Smooth muscle cell (in vitro differentiated cells): Measurements from ENCODE around the gene MADCAM1. TPM values are rescaled to one million over a fixed set of nuclear protein-coding genes. Genes with fewer than 3 reads are reported as not detected.

Experiments
- DNase-seq: peaks from one replicate; lab custom pipeline; 2025; ENCODE audit not compliant: unreplicated experiment; lab: John Stamatoyannopoulos, UW
- H2AFZ ChIP-seq: fragments of 200-600 bp; sonication (generic); 2 replicates; pipeline ENCODE4 v1.6.0; 2016; ENCODE audit warnings: antibody characterized with exemption, low read depth, mild to moderate bottlenecking
- H3F3A ChIP-seq: fragments of 200-600 bp; sonication (generic); 2 replicates; pipeline ENCODE4 v1.6.0; 2017; ENCODE audit warnings: antibody characterized with exemption, low read depth
- H3K27ac ChIP-seq: fragments of 200-600 bp; sonication (generic); 2 replicates; pipeline ENCODE4 v1.5.1; 2016; ENCODE audit warnings: low read depth, mild to moderate bottlenecking
- H3K27me3 ChIP-seq: fragments of 200-600 bp; sonication (generic); 2 replicates; pipeline ENCODE4 v1.6.1; 2016; ENCODE audit warnings: low read depth, mild to moderate bottlenecking
- H3K36me3 ChIP-seq: fragments of 200-600 bp; sonication (generic); 2 replicates; pipeline ENCODE4 v1.5.1; 2016; ENCODE audit warnings: low read depth
- H3K4me1 ChIP-seq: fragments of 200-600 bp; sonication (generic); 2 replicates; pipeline ENCODE4 v1.5.1; 2016; ENCODE audit warnings: low read depth
- H3K4me2 ChIP-seq: fragments of 200-600 bp; sonication (generic); 2 replicates; pipeline ENCODE4 v1.6.0; 2016; ENCODE audit warnings: mild to moderate bottlenecking
- H3K4me3 ChIP-seq: fragments of 200-600 bp; sonication (generic); 2 replicates; pipeline ENCODE4 v1.5.1; 2016; ENCODE audit warnings: mild to moderate bottlenecking
- H3K79me2 ChIP-seq: fragments of 200-600 bp; sonication (generic); 2 replicates; pipeline ENCODE4 v1.6.0; 2016; ENCODE audit warnings: low read depth, mild to moderate bottlenecking
- H3K9ac ChIP-seq: fragments of 200-600 bp; sonication (generic); 2 replicates; pipeline ENCODE4 v1.6.0; 2016; ENCODE audit warnings: low read depth
- H3K9me3 ChIP-seq: fragments of 200-600 bp; sonication (generic); replicated peaks from 2 replicates; pipeline ENCODE4 v1.5.1; 2016; ENCODE audit warnings: low read depth
- H4K20me1 ChIP-seq: fragments of 200-600 bp; sonication (generic); 2 replicates; pipeline ENCODE4 v1.6.0; 2016; ENCODE audit warnings: low read depth
- WGBS: methylation state at CpG from one replicate; pipeline ENCODE4 v1.1.7; 2016; ENCODE audit warnings: low lambda C conversion rate; 5-methylcytosine and 5-hydroxymethylcytosine counted together
- polyA plus RNA-seq: library from polyadenylated mRNA; unstranded; fragments of >200 nt; fragmentation: Nextera tagmentation; extraction: Ambion mirVana; gene quantifications from 2 replicates; pipeline ENCODE4 v1.2.1, GENCODE V29; 2016
- total RNA-seq: library from RNA; depleted of rRNA; stranded (reverse); fragments of >200 nt; gene quantifications from 2 replicates; pipeline ENCODE4 v1.2.3, GENCODE V29; 2014
- TF ChIP-seq, protein P1 (sequence below): fragments of 200-600 bp; sonication (generic); IDR thresholded peaks from 2 replicates; pipeline ENCODE4 v1.5.1; 2017; ENCODE audit warnings: borderline replicate concordance, mild to moderate bottlenecking, antibody characterized with exemption; ENCODE audit not compliant: insufficient read depth, poor library complexity, severe bottlenecking

The MADCAM1 gene
- total and polyA plus RNA-seq, 2 experiments from 2014 or later, result not detected

- TF ChIP-seq, protein P1, sequence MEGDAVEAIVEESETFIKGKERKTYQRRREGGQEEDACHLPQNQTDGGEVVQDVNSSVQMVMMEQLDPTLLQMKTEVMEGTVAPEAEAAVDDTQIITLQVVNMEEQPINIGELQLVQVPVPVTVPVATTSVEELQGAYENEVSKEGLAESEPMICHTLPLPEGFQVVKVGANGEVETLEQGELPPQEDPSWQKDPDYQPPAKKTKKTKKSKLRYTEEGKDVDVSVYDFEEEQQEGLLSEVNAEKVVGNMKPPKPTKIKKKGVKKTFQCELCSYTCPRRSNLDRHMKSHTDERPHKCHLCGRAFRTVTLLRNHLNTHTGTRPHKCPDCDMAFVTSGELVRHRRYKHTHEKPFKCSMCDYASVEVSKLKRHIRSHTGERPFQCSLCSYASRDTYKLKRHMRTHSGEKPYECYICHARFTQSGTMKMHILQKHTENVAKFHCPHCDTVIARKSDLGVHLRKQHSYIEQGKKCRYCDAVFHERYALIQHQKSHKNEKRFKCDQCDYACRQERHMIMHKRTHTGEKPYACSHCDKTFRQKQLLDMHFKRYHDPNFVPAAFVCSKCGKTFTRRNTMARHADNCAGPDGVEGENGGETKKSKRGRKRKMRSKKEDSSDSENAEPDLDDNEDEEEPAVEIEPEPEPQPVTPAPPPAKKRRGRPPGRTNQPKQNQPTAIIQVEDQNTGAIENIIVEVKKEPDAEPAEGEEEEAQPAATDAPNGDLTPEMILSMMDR, result no peak
- no peak overlapping the region for H3K9ac ChIP-seq
- no peak overlapping the region for H3K27ac ChIP-seq
- H2AFZ ChIP-seq, result no peak overlapping the region
- no peak for DNase-seq
- H3F3A ChIP-seq, result no peaks in the 10 kb centered on the region
- H3K36me3 ChIP-seq, result no peaks in the 10 kb centered on the region
- H3K79me2 ChIP-seq, result peaks cover 7% of the 10 kb centered on the region
- WGBS, result 98% methylated on average over 6 of the region's 89 CpGs
- no peaks in the 10 kb centered on the region for H3K9me3 ChIP-seq
- H3K4me3 ChIP-seq, result no peak overlapping the region
- no peaks in the 10 kb centered on the region for H3K27me3 ChIP-seq
- H3K4me2 ChIP-seq, result no peak overlapping the region
- peaks cover 13% of the 10 kb centered on the region for H4K20me1 ChIP-seq
- H3K4me1 ChIP-seq, result no peaks in the 10 kb centered on the region
Measured at GRCh38 chr19:458091-459042, 37.9 kb upstream of the MADCAM1 start.

DNA sequence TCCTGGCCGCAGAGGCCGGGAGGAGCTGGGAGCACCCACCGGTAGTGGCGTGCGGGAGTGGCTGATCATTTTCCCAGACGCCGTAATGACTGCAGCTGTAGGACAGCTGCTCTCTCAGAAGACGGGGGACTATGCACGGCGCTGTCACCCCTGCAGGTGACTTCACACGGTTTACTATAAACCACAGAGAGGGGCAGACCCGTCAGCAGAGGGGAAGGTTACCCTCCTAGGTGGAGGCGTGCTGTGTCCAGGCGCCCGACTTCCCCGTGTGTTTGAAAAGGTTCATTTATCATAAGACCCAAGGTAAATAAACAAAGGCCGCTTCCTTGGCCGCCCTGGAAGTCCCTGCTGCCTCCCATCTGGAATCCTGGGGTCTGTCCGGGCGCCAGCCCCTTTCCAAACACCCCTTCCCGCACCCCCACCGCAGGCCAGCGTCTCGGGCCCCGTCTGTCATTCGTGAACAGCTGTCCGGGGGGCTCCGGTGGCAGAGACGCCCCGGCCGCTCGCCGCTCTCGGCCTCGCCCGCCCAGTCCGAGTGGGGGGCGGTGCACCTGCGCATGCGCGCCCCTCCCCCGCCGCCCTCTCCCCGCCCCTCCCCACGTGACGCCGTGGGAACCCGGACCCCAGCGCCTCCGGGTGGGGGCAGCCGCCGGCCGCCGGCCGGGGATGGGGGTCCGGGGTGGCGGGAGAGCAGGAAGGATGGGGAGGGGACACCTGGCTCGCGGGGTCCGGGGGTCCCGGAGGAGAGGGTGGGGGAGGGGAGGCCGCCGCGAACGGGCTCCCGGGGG lies 36.4 kb upstream of the MADCAM1 start:
- H2AFZ ChIP-seq, result peak overlapping the region; percentile 83

DNA sequence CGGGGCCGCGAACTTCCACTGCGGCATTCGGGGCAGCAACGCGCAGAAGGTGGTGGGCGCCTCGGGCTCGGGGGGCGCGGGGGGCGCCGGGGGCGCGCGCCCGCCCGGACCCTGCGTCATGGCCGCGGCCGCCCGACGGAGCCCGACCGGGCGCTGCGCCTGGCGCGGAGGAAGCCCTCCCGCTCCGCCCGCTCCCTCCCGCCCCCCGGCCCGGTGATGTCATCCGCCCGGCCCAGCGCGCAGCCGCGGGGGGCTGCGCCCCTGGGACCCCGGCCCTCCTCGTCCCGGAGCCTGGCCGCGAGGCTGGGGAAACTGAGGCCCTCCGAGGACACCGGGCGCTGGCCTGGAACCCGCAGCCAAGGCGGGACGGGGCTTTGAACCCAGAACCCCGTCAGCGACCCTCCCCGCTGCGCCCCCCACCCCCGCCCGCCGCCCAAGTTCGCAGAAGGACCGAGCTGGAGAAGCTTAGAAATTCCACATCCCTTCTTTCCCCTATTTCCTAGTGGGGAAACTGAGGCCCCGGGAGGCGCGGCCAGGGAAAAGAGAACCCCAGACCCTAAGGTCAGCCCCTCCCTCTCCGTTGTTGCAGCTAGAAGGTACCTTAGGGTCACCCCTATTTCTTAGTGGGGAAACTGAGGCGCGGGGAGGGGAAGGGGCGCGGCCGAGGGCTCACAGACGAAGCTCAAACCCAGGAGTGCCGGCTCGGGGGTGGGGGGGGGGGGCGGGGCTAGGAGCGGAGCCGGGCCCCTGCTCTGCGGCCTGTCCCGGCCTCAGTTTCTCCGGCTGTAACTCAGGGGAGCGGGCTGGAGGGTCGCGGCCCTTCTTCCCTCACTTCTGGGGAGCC lies 35.2 kb upstream of the MADCAM1 start, which contains the start of gene SHC2:
TSS of gene SHC2 (minus strand) at position 157 of the 844 bp plus-strand sequence. CDS start at position 120, 37 bp downstream.
- peak; percentile 9 for DNase-seq
- 9% methylated on average over 25 of the region's 85 CpGs for WGBS
- H2AFZ ChIP-seq, result peak within 1 kb of the TSS; percentile 83

More for the DNA sequence above, 36.4 kb upstream of the MADCAM1 start:
- Histone ChIP-seq H3K4me1 (no peaks in the 10 kb centered on the region), H3K36me3 (no peaks in the 10 kb centered on the region), H3K27ac (peak overlapping the region; percentile 50), H3K9me3 (no peaks in the 10 kb centered on the region), H3K4me3 (peak overlapping the region; percentile 68), H3K4me2 (peak overlapping the region; percentile 96), H3K9ac (peak overlapping the region; percentile 84), H3K79me2 (peaks cover 7% of the 10 kb centered on the region), H3K27me3 (no peaks in the 10 kb centered on the region), H3F3A (no peaks in the 10 kb centered on the region), H4K20me1 (peaks cover 13% of the 10 kb centered on the region)
- 5% methylated on average over 38 of the region's 66 CpGs for WGBS
- DNase-seq, result peak; percentile 66
- TF ChIP-seq, protein P1, result no peak

More for the DNA sequence above, 35.2 kb upstream of the MADCAM1 start, which contains the start of gene SHC2:
- Histone ChIP-seq H3K4me1 (no peaks in the 10 kb centered on the region), H3F3A (no peaks in the 10 kb centered on the region), H3K4me2 (peak within 1 kb of the TSS; percentile 96), H3K36me3 (no peaks in the 10 kb centered on the region), H3K9me3 (no peaks in the 10 kb centered on the region), H3K79me2 (peaks cover 7% of the 10 kb centered on the region), H3K27ac (peak within 1 kb of the TSS; percentile 50), H3K27me3 (no peaks in the 10 kb centered on the region), H3K9ac (peak within 1 kb of the TSS; percentile 84), H4K20me1 (peaks cover 11% of the 10 kb centered on the region), H3K4me3 (peak within 1 kb of the TSS; percentile 68)
- TF ChIP-seq, protein P1, result no peak
